GOT3 (cell line): Measurements from ENCODE around the gene IFNAR1.
"Not testable (repeated sequence)": the region's sequence is repeated elsewhere in the genome, so short reads cannot be mapped to it uniquely, and the experiment has no call there.

Experiments
- DNase-seq: peaks from one replicate; lab custom pipeline; 2025; ENCODE audit warnings: mixed read lengths; lab: John Stamatoyannopoulos, UW

The IFNAR1 gene

DNA sequence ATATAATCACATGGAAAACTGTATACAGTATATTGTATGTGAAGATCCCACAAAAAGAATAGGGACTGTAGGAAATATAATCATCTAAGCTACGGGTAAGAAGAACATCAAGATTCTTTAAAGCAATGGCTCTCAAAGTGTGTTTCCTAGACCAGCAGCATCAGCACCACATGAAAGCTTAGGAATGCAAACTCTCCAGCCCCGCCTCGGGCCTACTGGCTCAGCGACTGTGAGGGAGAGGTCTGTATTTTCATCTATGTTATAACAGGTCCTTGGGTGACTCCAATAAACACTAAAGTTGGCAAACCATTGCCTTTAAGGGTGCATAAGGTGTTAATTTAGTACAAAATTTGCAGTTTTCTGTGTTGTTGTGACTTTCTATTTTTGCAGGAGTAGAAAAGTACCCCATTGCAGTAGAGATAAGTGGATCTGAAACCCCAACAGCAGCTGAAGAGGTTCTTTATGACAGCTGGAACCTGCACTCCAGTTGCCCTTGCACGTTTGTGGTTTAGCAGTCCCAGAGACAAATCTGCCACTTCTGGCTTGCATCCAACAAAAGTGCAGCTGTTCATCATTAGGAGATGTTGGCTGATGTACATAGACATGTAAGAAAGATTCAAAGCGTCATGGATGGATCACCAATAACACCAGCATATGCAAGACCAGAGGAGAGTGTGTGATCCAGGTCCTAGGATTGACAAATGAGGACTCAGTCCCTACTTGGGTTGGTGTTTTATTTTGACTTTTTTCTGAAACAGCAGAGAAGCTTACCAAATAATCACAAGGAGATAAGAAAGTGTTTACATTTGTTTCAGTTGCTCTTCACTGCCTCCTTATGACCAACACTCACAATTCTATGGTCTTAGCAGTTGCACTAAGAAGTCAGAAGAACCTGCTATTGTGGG is 15.9 kb upstream of the IFNAR1 start:
- no peak for DNase-seq

DNA sequence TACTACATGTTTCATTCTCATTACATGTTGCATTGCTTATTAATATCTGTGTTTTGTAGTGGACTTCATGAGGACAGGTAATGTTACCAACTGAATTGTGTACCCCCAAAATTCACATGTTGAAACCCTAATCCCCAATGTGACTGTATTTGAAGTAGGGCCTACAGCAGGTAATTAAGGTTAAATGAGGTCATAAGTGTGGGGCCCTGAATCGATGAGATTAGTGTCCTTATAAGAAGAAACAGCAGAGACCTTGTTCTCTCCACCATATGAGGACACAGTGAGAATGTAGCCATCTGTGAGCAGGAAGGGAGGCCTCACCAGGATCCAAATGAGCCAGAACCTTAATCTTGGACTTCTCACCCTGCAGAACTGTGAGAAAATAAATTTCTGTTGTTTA is 15.0 kb upstream of the IFNAR1 start:
- DNase-seq: no peak

DNA sequence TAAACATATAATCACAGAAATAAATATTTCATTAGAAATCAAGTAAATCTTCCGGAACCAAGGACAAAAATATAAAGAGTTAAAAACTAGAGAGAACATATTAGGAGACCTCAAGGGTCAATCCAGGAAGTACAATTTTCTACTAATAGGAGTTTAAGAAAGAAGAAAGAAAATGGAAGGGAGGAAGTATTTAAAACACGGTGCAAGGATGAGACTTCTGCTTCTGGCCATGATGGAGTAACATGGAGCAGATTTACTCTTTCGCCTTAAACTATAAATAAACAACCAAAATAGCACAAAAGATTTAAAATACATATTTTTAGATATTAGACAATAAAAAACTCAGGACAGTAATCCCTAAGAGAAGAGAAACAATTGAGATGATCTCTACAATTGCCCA is 12.6 kb upstream of the IFNAR1 start:
- DNase-seq: no peak

GRCh38 chr21:33313183-33313582 is 11.6 kb upstream of the IFNAR1 start:
- no peak for DNase-seq

DNA sequence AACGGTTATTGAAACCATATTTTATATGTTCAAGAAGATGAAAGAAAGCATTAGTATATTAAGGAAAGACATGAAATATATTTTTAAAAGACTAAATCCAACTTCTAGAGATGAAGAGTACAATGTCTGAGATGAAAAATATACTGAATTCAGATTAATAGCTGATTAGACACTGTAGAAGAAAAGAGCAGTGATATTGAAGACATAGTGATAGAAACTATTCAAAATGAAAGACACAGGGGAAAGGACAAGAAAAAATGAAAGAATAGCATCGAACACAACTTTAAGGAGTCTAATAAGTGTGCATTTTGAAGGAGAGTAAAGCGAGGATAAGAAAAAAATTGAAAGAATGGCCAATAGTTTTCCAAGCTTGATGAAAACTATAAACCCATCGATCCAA is 11.2 kb upstream of the IFNAR1 start:
- no peak for DNase-seq

DNA sequence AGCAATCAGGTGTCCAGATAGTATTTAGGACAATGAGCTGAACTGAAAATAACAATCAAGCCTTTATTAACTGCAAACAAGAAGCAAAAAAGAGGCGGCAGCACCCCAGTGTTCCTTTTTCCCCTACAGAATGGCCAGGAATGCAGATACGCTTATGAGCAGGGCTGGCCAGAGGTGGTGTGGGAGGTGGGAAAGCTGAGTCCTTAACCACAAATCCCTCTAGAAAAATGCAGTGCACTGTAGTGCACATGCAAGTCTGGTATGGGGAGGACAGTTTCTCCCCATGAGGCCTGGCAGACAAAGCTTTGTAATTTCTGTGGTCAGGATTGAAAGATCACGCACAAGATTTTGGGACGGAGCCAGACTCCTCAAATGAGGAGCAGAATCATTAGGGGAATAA is 10.7 kb upstream of the IFNAR1 start:
- no peak for DNase-seq

DNA sequence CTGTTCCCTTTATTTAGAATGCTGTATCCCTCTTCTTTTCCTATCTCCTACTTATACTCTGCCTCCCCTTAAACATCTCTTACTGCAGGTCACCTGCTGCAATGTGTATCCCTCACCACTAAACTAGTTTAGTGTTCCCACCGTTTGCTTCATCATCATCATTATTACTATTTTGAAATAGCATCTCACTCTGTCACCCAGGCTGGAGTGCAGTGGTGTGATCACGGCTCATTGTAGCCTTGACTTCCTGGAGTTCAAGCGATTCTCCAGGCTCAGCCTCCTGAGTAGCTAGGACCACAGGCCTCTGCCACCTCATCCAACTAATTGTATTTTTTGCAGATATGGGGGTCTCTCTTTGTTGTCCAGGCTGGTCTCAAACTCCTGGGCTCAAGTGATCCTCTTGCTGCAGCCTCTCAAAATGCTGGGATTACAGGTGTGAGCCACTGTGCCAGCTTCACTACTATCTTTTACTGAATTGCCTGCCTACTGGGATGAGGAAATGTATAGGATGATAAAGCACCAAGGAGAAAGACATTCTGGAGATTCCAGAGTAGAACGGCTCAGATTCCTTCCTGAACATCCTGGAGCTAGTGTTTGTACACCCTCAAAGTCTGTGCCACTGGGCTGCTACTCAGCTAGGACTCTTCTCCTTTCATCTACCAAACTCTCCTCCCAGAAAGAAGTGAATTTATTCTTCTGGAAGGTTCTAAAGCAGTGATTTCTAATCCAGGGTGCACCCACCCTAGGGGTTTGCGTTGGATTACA is 8.6 kb upstream of the IFNAR1 start:
- DNase-seq: no peak

DNA sequence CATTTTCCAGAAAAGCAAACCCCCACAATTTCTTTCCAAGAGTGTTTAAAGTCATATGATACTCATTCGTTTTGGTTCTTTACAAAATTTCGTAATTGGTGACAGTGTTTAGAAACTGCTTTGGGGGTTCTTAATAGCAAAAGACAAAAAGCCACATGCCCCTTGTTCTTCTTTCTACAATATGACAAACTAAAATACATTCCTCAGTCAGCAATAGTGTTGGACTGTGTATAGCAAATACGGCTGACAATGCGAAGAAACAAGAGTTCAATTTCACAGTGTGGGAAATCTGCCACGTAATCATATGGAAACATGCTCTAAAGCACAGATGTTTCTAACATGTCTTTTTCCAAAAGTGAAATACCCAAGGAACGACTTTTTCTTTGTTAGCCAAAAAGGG is 7.6 kb upstream of the IFNAR1 start:
- no peak for DNase-seq

GRCh38 chr21:33317786-33318486 is 6.8 kb upstream of the IFNAR1 start:
- DNase-seq: no peak

DNA sequence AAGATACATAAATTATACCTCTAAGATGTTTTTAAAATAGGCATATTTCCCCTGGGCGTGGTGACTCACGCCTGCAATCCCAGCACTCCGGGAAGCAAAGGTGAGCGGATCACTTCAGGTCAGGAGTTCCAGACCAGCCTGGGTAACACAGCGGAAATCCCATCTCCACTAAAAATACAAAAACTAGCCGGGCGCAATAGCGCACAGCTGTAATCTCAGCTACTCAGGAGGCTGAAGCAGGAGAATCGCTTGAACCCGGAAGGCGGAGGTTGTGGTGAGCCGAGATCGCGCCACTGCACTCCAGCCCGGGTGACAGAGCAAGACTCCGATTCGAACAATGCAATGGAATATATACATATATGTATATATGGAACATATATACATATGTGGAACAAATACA is 3.8 kb upstream of the IFNAR1 start:
- not testable (repeated sequence) for DNase-seq

GRCh38 chr21:33323610-33324009 is 1.2 kb upstream of the IFNAR1 start:
- not testable (repeated sequence) for DNase-seq

- DNase-seq: peak; percentile 48
These were observed 675 bp downstream of the IFNAR1 start for GRCh38 chr21:33325222-33326067.

GRCh38 chr21:33327326-33327725 is 2.6 kb downstream of the IFNAR1 start:
- DNase-seq: no peak

- no peak for DNase-seq
These were observed 3.1 kb downstream of the IFNAR1 start for GRCh38 chr21:33327792-33328433.

GRCh38 chr21:33330726-33331125 is 6.0 kb downstream of the IFNAR1 start:
- no peak for DNase-seq

DNA sequence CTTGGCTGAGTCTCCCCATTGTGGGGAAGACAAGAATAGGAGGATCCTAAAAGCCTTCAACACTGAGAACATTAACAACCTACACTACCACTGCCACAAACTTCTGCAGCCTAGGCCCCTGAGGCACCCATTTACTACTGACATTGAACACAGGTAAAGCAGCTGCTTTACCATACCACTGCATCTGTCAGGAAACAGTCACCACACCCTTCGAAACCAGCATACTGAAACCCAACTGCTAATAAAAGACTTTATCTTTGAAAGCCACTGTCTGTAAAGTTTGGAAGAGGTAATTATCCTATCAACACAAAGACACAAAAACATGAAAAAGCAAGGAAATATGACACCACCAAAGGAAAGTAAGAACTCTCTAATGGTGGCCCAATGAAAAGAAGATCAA is 7.4 kb downstream of the IFNAR1 start:
- DNase-seq: no peak

GRCh38 chr21:33334191-33334590 is 9.4 kb downstream of the IFNAR1 start:
- DNase-seq: no peak

DNA sequence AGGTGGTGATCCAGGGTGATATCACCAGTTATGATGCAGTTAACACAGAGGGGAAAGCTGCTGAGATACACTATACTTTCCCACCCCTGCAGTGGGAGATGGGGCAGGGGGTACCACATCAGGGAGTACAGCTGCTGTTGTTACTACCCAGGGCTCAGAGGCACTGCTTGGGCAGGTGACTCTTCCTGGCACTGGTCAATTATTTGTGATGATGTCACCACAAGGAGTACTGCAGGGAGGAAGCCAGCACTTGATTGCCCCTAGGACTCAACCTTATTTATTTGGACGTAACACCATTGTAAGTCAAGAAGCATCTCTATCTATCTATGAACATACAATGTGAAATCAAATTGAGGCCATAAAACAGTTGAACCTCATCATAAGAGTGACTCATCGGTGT is 10.1 kb downstream of the IFNAR1 start:
- DNase-seq: no peak

- DNase-seq: no peak
These were observed 14.4 kb downstream of the IFNAR1 start for GRCh38 chr21:33339135-33339534.

DNA sequence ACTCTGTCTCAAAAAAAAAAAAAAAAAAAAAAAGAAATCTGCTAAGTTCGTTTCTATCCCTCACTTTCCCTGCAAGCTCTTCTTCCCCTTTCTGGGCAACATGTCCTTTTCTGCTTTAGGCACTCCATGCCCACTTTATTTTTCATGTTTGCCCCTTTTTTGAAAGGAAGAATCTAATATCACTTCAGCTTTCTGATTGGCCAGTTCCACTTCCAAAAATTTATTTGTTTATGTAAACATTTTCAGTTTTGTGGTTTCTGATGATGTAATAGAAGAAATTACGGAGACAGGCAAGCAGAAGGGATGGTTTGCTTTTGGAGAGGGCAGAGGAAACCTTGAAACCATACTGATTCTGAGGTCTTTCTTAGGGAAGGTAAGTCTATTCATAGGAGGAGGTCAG is 15.1 kb downstream of the IFNAR1 start:
- DNase-seq: no peak

- no peak for DNase-seq
These were observed 21.0 kb downstream of the IFNAR1 start for GRCh38 chr21:33345751-33346238.
